Liver (tissue), 9 donors: ENCODE data around the gene WDR7. TPM values are rescaled to one million over a fixed set of nuclear protein-coding genes. Genes with fewer than 3 reads are reported as not detected.

Source experiments
- DNase-seq: peaks from one replicate; pipeline ENCODE4 v3.0.0-alpha.2; 2017; ENCODE audit warnings: low spot score
- H3K27ac ChIP-seq, 2 donors: one replicate each; pipeline ENCODE4 v1.7.0; 2013; ENCODE audit warnings: inconsistent platforms in 2 of 2, low read length in 2 of 2, control low read depth in 1 of 2, low read depth in 1 of 2, mild to moderate bottlenecking in 1 of 2
- H3K27me3 ChIP-seq, 4 donors: one replicate each; pipeline versions ENCODE4 v1.6.1 to v1.7.0; 2013; ENCODE audit warnings: low read length in 3 of 4, inconsistent platforms in 1 of 4, mild to moderate bottlenecking in 1 of 4, moderate library complexity in 1 of 4; ENCODE audit not compliant: control insufficient read depth in 4 of 4, insufficient read depth in 4 of 4
- H3K36me3 ChIP-seq, 4 donors: one replicate each; pipeline versions ENCODE4 v1.6.1 to v1.7.0; 2013; ENCODE audit warnings: low read length in 3 of 4, mild to moderate bottlenecking in 3 of 4, low read depth in 1 of 4, moderate library complexity in 1 of 4; ENCODE audit not compliant: control insufficient read depth in 4 of 4, insufficient read depth in 3 of 4
- H3K4me1 ChIP-seq, 4 donors: one replicate each; pipeline versions ENCODE4 v1.6.1 to v1.7.0; 2013; ENCODE audit warnings: low read length in 3 of 4, mild to moderate bottlenecking in 3 of 4, moderate library complexity in 1 of 4; ENCODE audit not compliant: control insufficient read depth in 4 of 4, insufficient read depth in 4 of 4
- H3K4me3 ChIP-seq, 3 donors: one replicate each; pipeline versions ENCODE4 v1.6.1 to v1.7.0; 2013; ENCODE audit warnings: low read length in 3 of 3, control low read depth in 1 of 3, low read depth in 1 of 3, mild to moderate bottlenecking in 1 of 3
- H3K9ac ChIP-seq, 2 donors: one replicate each; pipeline ENCODE4 v1.7.0; 2013; ENCODE audit warnings: low read length in 2 of 2, mild to moderate bottlenecking in 2 of 2, moderate library complexity in 2 of 2, control low read depth in 1 of 2, low read depth in 1 of 2
- H3K9me3 ChIP-seq, 4 donors: one replicate each; pipeline versions ENCODE4 v1.6.1 to v1.7.0; 2013; ENCODE audit warnings: low read length in 3 of 4; ENCODE audit not compliant: control insufficient read depth in 4 of 4
- ATF3 ChIP-seq: IDR thresholded peaks from 2 replicates; pipeline ENCODE4 v1.6.1; 2016; ENCODE audit warnings: antibody characterized with exemption
- CTCF ChIP-seq: fragments of 150-350 bp; IDR thresholded peaks from 2 replicates; pipeline ENCODE4 v1.5.1; 2017; ENCODE audit warnings: improper control_type of control experiment, low read depth, low read length; ENCODE audit not compliant: missing input control
- EGR1 ChIP-seq, 2 donors: IDR thresholded peaks; 2 replicates each; pipeline ENCODE4 v1.6.1; 2016 to 2018; ENCODE audit warnings: antibody characterized with exemption in 2 of 2, low read depth in 2 of 2
- FOXA1 ChIP-seq: IDR thresholded peaks from 2 replicates; pipeline ENCODE4 v1.6.1; 2016; ENCODE audit warnings: antibody characterized with exemption
- FOXA2 ChIP-seq: IDR thresholded peaks from 2 replicates; pipeline ENCODE4 v1.6.1; 2016; ENCODE audit warnings: antibody characterized with exemption
- GABPA ChIP-seq, 2 donors: IDR thresholded peaks in 1 of 2; conservative IDR thresholded peaks in 1 of 2; 2 replicates each; pipeline ENCODE4 v1.6.1; 2016; ENCODE audit warnings: antibody characterized with exemption in 2 of 2, mild to moderate bottlenecking in 1 of 2, moderate library complexity in 1 of 2
- HNF4A ChIP-seq, 2 donors: conservative IDR thresholded peaks; 2 replicates each; pipeline ENCODE4 v1.6.1; 2016; ENCODE audit warnings: antibody characterized with exemption in 2 of 2, mild to moderate bottlenecking in 2 of 2
- HNF4G ChIP-seq: IDR thresholded peaks from 2 replicates; pipeline ENCODE4 v1.6.1; 2016; ENCODE audit warnings: antibody characterized with exemption
- JUND ChIP-seq, 2 donors: IDR thresholded peaks; 2 replicates each; pipeline ENCODE4 v1.6.1; 2016; ENCODE audit warnings: antibody characterized with exemption in 2 of 2
- MAX ChIP-seq: IDR thresholded peaks from 2 replicates; pipeline ENCODE4 v1.6.1; 2016; ENCODE audit warnings: antibody characterized with exemption
- NR2F2 ChIP-seq: IDR thresholded peaks from 2 replicates; pipeline ENCODE4 v1.6.1; 2016; ENCODE audit warnings: antibody characterized with exemption
- RAD21 ChIP-seq, 2 donors: IDR thresholded peaks; 2 replicates each; pipeline ENCODE4 v1.6.1; 2016; ENCODE audit warnings: antibody characterized with exemption in 2 of 2, mild to moderate bottlenecking in 2 of 2
- REST ChIP-seq: IDR thresholded peaks from 2 replicates; pipeline ENCODE4 v1.6.1; 2016; ENCODE audit warnings: antibody characterized with exemption, mild to moderate bottlenecking
- RXRA ChIP-seq, 2 donors: IDR thresholded peaks; 2 replicates each; pipeline ENCODE4 v1.6.1; 2017 to 2018; ENCODE audit warnings: antibody characterized with exemption in 2 of 2, mild to moderate bottlenecking in 1 of 2
- SP1 ChIP-seq: IDR thresholded peaks from 2 replicates; pipeline ENCODE4 v1.6.1; 2018; ENCODE audit warnings: antibody characterized with exemption, mild to moderate bottlenecking
- TAF1 ChIP-seq: conservative IDR thresholded peaks from 2 replicates; pipeline ENCODE4 v1.6.1; 2016; ENCODE audit warnings: antibody characterized with exemption, mild to moderate bottlenecking
- ZBTB33 ChIP-seq: IDR thresholded peaks from 2 replicates; pipeline ENCODE4 v1.6.1; 2016; ENCODE audit warnings: antibody characterized with exemption
- WGBS: extraction: QIAGEN DNeasy Blood & Tissue Kit; methylation state at CpG from one replicate; pipeline ENCODE4 v1.1.7; 2013; 5-methylcytosine and 5-hydroxymethylcytosine counted together
- polyA plus RNA-seq, 2 donors: library from polyadenylated mRNA; stranded (reverse) in 1 of 2; unstranded in 1 of 2; fragments of 200-250 nt in 1 of 2; fragments of >200 nt in 1 of 2; fragmentation: Nextera tagmentation in 1 of 2; extraction: Ambion mirVana in 1 of 2; gene quantifications; one replicate each; pipeline versions ENCODE4 v1.2.1 to v1.2.3, GENCODE V29; 2013 to 2015
- total RNA-seq, 2 donors: library from RNA; depleted of rRNA; stranded (reverse); fragments of >200 nt; gene quantifications; one replicate each; pipeline ENCODE4 v1.2.3, GENCODE V29; 2014
- donor health status: healthy.
- donor health status: healthy.
- donor health status: healthy.
- donor health status: healthy.
- donor health status: healthy.

The WDR7 gene
- total and polyA plus RNA-seq, 4 donors, result 4.5 to 26.6 (median 13.2) TPM

- no peak for DNase-seq
- Histone ChIP-seq H3K4me3 (no peak overlapping the region), H3K27me3 (no peaks in the 10 kb centered on the region), H3K9me3 (no peaks in the 10 kb centered on the region), H3K4me1 (peaks cover 0 to 4% (median 2%) of the 10 kb centered on the region in 4 donors), H3K27ac (no peak overlapping the region), H3K36me3 (no peaks in the 10 kb centered on the region), H3K9ac (no peak overlapping the region)
- WGBS, result 67% methylated on average over 5 of the region's 5 CpGs
- no peak for TF ChIP-seq HNF4A (conservative IDR thresholded peaks at IDR 0.05)
- peak; percentile 40 for TF ChIP-seq RAD21 (IDR thresholded peaks at IDR 0.05)
- peak; percentile 21 for TF ChIP-seq CTCF
Observed at GRCh38 chr18:56645415-56646016, 5.6 kb upstream of the WDR7 start.

GRCh38 chr18:56647071-56647470, 4.1 kb upstream of the WDR7 start:
- Histone ChIP-seq H3K36me3 (no peaks in the 10 kb centered on the region), H3K9me3 (no peaks in the 10 kb centered on the region), H3K27ac (no peak overlapping the region), H3K4me3 (no peak overlapping the region), H3K27me3 (no peaks in the 10 kb centered on the region), H3K4me1 (peaks cover 0 to 12% (median 9%) of the 10 kb centered on the region in 4 donors), H3K9ac (no peak overlapping the region)
- DNase-seq, result no peak
- TF ChIP-seq NR2F2 (no peak), ATF3 (no peak), FOXA1 (no peak), JUND (IDR thresholded peaks at IDR 0.05) (no peak), EGR1 (IDR thresholded peaks at IDR 0.05; ENCODE audit: low read depth in 2 of 2) (no peak), MAX (no peak), ZBTB33 (no peak), REST (no peak), TAF1 (no peak), GABPA (IDR thresholded peaks at IDR 0.05 in 1 of 2, conservative IDR thresholded peaks at IDR 0.05 in 1 of 2) (no peak), FOXA2 (no peak), CTCF (no peak), RAD21 (IDR thresholded peaks at IDR 0.05) (no peak), RXRA (IDR thresholded peaks at IDR 0.05) (no peak), HNF4A (conservative IDR thresholded peaks at IDR 0.05) (no peak), SP1 (no peak), HNF4G (no peak)
